ENCODE measurements around the gene PSORS1C1.

Gene PSORS1C1

GRCh38 chr6:31096656-31097055 lies 17.9 kb upstream of the PSORS1C1 start:
- DNase-seq: no peak

- no peak for DNase-seq
Observed at GRCh38 chr6:31098449-31098938, 16.1 kb upstream of the PSORS1C1 start.

GRCh38 chr6:31103136-31103535 lies 11.5 kb upstream of the PSORS1C1 start:
- no peak for DNase-seq

- no peak for DNase-seq
Observed at GRCh38 chr6:31107052-31107451, 7.5 kb upstream of the PSORS1C1 start.

- no peak for DNase-seq
Observed at GRCh38 chr6:31110825-31111582, 3.6 kb upstream of the PSORS1C1 start.

- DNase-seq: no peak
Observed at GRCh38 chr6:31111712-31112111, 2.9 kb upstream of the PSORS1C1 start.

- no peak for DNase-seq
Observed at GRCh38 chr6:31112478-31112877, 2.1 kb upstream of the PSORS1C1 start, which contains the start of gene C6orf15. C6orf15 (minus strand) TSS chr6:31112575; CDS start chr6:31112555, 20 bp downstream.

- DNase-seq: no peak
Observed at GRCh38 chr6:31113861-31114540, 599 bp upstream of the PSORS1C1 start.

GRCh38 chr6:31114970-31115849 lies 610 bp downstream of the PSORS1C1 start:
- DNase-seq: no peak

- no peak for DNase-seq
Observed at GRCh38 chr6:31115941-31116560, 1.5 kb downstream of the PSORS1C1 start.

GRCh38 chr6:31116661-31117385 lies 2.2 kb downstream of the PSORS1C1 start:
- DNase-seq: no peak

- DNase-seq: no peak
Observed at GRCh38 chr6:31118178-31118577, 3.6 kb downstream of the PSORS1C1 start.

- no peak for DNase-seq
Observed at GRCh38 chr6:31120151-31120915, 5.7 kb downstream of the PSORS1C1 start, which contains the start of gene CDSN. CDSN (minus strand) TSS chr6:31120446; CDS start chr6:31120419, 27 bp downstream.

- no peak for DNase-seq
Observed at GRCh38 chr6:31121131-31121790, 6.7 kb downstream of the PSORS1C1 start.

GRCh38 chr6:31122791-31123706 lies 8.4 kb downstream of the PSORS1C1 start:
- DNase-seq: no peak

- DNase-seq: no peak
Observed at GRCh38 chr6:31125162-31125561, 10.6 kb downstream of the PSORS1C1 start.

GRCh38 chr6:31125586-31126363 lies 11.2 kb downstream of the PSORS1C1 start:
- DNase-seq: no peak

- no peak for DNase-seq
Observed at GRCh38 chr6:31126396-31127175, 12.0 kb downstream of the PSORS1C1 start.
